Fibroblast of skin of abdomen (primary cell): ENCODE measurements around the gene RAB6A.
"Not testable (repeated sequence)": the region's sequence is repeated elsewhere in the genome, so short reads cannot be mapped to it uniquely, and the experiment has no call there.

Experiments used
- DNase-seq: peaks from one replicate; pipeline ENCODE4 v3.0.0-alpha.2; 2013

The RAB6A gene

DNA sequence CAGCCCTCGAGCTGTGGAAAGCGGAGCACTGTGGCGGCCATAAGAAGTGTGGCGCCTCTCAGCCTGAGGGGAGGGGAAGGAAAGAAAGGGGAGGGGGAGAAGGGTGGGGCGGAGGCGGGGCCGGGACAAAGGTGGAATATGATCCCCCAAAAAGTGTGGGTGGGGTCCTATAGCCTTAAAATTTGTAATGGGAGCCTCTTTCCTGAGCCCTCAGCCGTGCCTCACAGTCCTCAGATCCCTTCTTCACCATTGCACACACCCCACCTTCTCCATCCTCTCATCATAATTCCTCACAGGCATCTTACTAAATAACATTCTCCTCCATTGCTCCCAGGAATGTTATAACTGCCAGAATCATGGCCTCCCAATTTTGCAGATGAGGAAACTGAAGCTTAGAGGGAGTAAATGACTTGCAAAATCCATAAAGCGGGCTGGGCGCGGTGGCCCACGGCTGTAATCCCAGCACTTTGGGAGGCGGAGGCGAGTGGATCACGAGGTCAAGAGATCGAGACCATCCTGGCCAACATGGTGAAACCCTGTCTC is 600 bp upstream of the RAB6A start:
- no peak for DNase-seq

DNA sequence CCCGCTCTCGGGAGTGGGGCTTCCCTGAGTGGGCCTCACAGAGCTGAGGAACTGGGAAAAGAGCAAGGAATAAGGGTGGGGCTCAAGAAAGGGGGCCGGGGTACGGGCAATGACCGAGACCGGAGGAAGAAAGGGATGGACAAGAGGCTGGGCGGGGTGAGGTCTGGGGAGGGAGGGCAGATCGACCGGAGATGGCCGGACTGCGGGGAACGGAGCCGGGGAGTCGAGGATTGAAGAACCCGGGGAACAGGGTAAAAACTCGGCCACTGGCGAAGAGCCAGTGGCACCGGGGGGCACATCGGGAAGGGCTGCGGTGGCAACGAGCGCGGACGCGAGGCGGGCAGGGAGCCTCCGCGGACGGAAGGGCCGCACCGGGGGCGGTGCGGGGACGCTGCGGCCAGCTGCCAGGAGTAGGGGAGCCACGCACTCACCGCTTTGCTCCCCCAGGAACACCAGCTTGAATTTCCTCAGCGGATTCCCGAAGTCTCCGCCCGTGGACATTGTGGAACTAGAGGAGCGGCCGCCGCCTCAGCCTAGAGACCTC is 667 bp downstream of the RAB6A start:
- peak; percentile 20 for DNase-seq

DNA sequence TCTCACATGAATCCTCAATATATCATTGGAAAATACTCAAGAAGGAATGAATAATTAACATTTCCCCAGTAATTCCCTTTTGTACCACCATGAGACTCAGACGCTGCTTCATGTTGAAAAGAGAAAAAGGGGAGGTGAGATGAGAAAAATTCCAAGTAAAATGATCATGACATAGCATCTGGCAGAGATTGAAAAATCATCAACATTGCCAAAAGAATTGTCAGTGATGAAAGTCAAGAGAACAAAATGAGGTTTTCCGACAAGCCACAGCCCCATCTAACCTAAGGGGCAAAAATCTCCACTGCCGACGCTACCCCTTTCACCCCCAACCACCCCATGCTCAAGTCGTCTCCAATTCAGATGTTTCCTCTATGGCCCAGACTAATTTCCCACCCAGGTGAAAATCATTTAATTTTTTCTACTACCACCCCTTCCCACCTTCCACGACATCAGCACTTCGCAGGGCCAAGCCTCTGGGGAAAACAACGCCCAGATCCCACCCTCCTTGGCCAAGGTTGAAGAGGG is 1.2 kb downstream of the RAB6A start:
- DNase-seq, result peak; percentile 40

DNA sequence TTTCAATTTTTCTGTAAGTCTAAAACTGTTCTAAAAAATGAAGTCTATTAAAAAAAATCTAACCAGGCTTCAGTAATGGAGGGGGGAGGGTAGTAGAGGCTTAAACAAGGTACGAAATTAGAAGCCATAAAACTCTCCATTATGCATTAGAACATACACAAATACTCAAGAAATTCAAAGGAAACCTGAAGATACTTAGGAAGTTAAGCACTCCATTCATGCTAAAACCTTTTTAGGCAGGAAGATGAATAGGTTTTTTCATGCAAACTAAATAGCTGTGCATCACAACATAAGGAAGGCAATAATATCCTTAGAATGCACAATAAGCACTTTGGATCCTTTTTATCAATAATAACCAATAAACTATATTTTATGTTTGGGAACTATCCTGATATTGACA is 2.4 kb downstream of the RAB6A start:
- no peak for DNase-seq

DNA sequence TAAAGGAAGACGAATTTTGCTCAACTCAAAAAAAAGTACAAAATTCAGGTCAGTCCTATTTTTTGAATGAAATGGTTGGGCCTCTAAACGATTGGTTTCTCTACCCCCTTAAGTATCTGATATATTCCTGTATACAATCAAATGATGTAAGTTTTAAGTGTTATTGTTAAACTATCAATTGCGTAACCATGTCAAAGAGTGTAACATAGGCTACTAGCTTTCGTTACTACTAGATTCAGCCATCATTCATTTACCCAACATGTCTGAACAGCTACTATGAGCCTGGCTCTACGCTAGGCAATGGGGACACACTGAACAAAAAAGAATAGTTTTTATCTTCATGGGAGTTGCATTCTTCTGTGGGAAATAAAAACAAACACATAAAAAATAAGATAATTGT is 3.3 kb downstream of the RAB6A start:
- no peak for DNase-seq

DNA sequence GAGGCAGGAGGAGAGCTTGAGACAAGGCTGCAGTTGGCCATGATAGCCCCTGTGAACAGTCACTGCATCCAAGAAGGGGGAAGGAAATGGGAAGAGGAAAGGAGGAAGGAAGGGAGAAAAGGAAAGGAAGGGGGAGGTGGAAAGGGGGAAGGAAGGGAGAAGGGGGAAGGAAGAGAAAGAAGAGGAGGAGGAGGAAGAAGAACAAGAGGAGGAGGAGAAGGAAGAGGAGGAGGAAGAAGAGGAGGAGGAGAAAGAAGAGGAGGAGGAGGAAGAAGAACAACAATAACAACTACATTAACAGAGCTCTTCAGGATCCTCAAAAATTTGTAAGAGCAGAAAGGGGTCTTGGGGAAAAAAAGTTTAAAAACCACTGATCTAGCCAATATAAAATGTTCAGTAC is 5.2 kb downstream of the RAB6A start:
- DNase-seq, result no peak

DNA sequence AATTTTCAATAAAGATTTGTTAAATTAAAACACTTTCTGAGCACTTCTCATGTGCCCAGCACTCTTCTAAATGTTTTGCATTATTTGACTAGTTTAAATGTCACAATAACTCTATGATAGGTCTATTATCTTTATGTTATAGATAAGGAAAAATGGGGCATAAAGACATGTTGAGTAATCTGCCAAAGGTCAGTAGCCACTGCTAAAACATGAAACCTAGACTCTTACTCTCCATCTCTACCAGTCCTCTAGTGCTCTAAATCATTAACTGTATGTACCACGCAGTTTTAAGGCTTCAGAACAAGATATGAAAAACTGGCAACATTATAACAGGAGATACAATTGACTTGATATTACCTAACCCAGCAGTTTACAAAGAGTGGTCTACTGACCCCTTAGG is 6.9 kb downstream of the RAB6A start:
- no peak for DNase-seq

DNA sequence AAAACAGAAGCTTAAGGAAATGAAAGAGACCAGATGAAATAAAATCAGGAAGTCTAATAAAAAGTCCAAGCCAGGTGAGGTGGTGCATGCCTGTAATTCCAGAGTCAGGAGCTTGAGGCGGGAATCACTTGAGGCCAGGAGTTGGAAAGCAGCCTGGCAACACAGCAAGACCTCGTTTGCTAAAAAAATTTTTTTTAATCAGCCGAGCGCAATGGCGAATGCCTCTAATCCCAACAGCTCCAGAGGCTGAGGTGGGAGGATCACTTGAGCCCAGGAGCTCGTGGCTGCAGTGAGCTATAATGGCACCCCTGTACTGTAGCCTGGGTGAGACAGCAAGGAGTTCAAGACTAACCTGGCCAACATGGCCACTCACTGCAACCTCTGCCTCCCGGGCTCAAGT is 8.0 kb downstream of the RAB6A start:
- no peak for DNase-seq

DNA sequence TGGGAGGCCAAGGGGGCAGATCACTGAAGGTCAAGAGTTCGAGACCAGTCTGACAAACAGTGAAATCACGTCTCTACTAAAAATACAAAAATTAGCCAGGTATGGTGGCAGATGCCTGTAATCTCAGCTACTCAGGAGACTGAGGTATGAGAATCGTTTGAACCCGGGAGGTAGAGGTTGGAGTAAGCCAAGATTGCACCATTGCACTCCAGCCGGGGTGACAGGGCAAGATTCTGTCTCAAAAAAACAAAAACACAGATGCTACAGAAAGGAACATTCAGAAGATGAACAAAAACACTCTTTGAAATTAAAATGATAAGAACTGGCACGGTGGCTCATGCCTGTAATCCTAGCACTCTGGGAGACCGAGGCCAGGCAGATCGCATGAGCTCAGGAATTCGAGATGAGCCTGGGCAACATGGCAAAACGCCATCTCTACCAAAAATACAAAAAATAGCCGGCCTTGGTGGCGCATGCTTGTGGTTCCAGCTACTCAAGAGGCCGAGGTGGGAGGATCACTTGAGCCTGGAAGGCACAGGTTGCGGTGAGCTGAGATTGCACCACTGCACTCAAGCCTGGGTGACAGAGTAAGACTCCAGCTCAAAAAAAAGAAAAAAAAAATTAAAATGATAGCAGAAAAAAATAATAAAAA is 8.5 kb downstream of the RAB6A start:
- no peak for DNase-seq

DNA sequence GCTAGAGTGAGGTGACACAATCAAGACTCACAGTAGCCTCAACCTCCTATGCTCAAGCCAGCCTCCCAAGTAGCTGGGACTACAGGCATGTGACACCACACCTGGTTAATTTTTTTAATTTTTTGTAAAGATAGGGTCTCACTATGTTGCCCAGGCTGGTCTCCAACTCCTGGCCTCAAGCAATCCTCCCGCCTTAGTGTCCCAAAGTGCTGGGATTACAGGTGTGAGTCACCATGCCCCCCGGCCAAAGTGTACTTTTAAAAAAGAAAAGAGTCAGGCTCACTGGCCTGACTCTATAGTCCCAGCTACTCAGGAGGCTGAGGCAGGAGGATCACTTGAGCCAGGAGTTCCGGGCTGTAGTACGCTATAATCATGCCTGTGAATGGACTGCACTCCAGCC is 10.0 kb downstream of the RAB6A start:
- not testable (repeated sequence) for DNase-seq

DNA sequence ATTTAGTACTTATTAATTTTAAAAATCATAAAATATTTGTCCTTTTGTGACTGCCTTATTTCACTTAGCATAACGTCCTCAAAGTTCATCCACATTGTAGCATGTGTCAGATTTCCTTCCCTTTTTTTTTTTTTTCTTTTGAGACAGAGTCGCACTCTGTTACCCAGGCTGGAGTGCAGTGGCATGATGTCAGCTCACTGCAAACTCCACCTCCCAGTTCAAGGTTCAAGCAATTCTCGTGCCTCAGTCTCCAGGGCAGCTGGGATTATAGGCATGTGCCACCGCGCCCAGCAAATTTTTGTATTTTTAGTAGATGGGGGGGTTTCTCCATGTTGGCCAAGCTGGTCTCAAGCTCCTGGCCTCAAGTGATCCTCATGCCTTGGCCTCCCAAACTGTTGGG is 10.6 kb downstream of the RAB6A start:
- no peak for DNase-seq

DNA sequence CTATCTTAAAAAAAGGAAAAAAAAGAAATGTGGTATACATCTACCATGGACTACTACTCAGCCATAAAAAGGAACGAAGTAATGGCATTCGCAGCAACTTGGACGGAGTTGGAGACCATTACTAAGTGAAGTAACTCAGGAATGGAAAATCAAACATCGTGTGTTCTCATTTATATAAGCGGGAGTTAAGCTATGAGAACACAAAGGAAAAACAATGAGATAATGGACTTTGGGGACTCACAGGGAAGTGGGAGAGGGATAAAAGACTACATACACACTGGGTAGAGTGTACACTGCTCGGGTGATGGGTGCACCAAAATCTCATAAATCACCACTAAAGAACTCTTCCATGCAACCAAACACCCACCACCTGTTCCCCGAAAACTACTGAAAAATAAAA is 11.8 kb downstream of the RAB6A start:
- no peak for DNase-seq

DNA sequence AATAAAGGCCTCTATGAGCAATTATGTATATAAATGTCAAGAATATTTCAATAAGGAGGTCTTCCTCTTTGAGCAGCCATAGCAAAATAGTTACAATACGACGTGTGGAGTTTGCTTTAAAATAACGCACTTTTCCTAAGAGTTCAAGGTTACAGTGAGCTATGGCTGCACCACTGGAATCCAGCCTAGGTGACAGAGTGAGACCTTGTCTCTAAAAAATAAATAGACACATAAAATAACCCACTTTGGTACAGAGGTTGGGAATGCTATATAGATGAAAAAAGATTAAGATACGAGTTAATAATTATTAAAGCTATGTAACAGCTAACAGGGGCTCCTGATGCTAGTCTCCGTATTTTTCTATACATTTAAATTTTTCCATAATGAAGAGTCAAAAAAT is 12.6 kb downstream of the RAB6A start:
- DNase-seq, result no peak

DNA sequence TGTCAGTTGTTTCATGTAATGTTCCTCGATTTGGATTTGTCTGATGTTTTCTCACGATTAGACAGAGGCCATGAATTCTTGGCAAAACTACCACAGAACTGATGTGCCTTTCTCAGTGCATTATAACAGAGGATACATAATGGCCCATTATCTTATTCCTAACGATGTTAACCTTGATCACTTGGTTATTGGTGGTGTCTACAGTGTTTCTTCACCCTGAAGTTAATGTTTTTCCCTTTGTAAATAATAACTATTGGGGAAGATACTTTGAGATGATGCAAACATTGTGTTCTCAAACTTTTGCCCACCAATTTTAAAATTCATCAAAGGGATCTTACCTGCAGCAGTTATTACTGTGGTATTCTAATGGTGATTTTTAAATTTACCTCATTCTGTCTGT is 13.1 kb downstream of the RAB6A start:
- DNase-seq, result no peak

DNA sequence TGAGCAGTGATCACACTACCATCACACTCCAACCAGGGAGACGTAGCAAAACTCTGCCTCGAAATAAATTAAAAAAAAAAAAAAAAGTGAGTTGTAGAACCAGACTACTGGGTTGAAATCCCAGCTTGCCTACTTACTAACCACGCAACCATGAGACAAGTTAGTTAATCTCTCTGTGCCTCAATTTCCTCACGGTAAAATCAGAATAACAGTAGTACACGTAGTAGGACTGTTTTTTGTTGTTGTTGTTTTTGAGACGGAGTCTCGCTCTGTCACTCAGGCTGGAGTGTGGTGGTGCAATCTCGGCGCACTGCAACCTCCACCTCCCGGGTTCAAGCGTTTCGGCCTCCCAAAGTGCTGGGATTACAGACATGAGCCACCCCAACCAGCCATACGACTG is 14.2 kb downstream of the RAB6A start:
- no peak for DNase-seq

DNA sequence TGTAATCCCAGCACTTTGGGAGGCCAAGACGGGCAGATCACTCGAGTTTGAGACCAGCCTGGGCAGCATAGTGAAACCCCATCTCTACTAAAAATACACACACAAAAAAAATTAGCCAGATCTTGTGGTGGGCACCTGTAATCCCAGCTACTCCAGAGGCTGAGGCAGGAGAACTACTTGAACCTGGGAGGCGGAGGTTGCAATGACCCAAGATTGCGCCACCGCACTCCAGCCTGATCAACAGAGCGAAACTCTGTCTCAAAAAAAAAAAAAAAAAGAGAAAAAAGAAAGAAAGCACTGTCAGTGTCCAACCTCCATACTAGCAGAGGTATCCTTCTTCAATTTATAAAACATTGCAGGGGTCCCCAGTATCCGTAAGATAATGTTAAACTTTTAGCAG is 17.8 kb downstream of the RAB6A start:
- DNase-seq, result no peak

DNA sequence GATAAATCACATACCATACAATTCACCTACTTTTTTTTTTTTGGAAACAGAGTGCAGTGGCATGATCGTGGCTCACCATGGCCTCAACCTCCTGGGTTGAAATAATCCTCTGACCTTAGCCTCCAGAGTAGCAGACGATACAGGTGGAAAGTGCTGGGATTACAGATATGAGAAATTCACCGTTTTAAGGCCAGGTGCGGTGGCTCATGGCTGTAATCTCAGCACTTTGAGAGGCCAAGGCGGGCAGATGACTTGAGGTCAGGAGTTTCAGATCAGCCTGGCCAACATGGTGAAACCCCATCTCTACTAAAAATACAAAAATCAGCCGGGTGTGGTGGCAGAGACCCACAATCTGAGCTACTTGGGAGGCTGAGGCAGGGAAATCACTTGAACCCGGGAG is 24.9 kb downstream of the RAB6A start:
- not testable (repeated sequence) for DNase-seq

DNA sequence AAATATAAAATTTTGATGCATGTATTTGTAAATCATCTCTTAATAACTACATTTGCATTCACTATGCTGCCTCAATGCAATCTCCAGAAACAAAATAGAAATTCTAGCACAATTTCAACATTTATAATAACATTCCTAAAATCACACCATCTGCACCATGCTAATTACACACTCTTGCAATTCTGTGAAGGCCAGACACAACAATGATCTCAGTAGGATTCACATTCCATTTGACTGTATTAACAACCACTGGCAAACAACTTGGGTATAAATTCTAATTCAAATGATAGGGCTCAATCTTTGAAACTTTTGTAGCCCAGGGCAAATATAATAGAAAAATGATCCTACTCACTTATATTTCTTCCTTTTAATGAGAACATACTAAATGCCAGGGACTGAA is 25.9 kb downstream of the RAB6A start:
- peak; percentile 65 for DNase-seq

DNA sequence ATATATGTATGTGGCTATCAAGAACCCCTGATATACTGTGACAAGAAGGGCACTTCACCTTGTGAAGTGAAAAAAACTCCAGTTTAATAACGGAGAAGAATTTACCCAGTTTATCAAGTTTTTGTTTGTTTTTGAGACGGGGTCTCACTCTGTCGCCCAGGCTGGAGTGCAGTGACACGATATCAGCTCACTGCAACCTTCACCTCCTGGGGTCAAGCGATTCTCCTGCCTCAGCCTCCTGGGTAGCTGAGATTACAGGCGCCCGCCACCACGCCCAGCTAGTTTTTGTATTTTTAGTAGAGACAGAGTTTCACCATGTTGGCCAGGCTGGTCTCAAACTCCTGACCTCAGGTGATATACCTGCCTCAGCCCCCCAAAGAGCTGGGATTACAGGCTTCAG is 26.9 kb downstream of the RAB6A start:
- not testable (repeated sequence) for DNase-seq

DNA sequence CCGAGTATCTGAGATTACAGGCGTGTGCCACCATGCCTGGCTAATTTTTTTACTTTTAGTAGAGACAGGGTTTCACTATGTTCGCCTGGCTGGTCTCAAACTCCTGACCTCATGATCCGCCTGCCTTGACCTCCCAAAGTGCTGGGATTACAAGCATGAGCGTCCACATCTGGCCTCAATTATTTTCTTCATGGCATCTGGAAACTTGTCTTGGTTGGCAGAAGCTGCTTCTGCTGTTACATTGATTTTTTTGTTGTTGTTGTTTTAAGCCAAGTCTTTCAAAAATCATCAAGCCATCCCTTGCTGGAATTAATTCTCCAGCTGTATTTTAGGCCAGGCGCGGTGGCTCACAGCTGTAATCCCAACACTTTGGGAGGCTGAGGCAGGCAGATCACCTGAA is 27.9 kb downstream of the RAB6A start:
- not testable (repeated sequence) for DNase-seq

DNA sequence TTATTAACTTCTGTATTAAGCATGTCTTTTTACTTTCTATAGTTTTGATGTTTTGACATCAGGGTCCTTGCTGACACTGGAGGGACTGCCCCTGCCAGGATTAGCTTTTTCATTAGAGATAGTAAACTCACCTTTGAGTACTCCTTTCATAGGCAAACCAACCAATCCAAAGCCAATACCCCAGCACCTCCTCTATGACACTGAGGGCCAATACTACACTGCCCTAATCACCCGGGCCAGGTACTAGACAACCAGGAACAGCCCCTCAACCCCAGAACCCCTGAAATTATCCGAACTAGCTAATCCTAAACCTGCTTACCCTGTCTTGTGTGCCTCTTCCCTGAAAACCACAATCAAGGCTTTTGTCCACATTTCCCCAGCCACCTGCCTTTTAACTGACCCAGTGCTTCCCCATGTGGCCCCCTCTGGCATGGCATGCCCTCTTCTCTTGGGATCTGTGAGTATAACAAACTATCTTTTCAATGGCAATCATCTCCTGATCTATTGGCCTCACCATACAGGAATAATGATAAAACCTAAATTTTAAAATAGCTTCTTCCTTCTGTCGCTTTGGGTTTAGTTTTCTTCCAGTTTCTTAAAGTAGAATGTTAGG is 31.2 kb downstream of the RAB6A start:
- no peak for DNase-seq

DNA sequence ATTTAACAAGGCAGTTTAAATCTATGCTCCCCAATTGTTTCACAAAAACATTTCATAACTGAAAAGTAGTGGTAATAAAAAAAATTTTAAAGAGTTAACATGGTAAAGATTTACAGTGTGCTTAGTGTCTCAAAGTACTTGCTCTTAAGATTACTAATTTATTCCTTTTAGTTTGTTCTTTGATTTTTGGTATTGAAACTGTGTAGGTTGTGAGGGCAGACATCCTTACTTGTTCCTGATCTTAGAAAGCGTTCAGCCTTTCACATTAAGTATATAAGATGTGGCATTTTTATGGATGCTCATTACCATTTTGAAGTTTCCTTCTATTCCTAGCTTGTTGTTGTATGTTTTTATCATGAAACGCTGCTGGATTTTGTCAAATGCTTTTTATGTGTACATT is 32.9 kb downstream of the RAB6A start:
- no peak for DNase-seq

DNA sequence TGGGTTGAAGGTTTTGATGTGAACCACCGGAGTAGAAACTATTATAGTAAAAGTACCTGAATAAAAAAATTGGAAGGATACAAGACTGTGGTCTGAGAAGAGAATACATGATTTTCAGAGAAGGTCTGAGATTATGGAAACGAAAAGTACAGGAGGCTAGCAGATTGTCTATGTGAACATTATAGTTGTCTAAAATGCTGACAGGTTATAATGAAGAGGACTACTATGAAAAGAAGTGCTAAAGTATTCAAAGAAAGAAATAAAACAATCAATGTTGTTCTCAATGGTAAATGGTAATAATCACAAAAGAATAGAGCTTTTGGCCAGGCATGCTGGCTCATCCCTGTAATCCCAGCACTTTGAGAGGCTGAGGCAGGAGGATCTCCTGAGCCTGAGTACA is 34.0 kb downstream of the RAB6A start:
- no peak for DNase-seq

DNA sequence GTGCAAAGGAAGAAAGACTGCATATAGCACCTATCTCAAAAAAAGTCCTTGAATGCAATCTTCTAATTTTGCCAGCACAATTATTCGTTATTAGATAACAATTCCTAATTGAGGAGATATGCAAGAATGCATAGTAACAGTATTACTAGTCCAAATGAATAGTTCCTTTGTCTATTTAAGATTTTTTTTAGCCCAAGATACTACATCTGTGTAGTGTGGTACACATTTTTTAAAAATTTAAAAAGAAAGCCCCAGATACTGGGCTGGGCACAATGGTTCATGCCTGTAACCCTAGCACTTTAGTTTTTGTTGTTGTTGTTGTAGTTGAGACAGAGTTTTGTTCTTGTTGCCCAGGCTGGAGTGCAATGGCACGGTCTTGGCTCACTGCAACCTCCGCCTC is 43.7 kb downstream of the RAB6A start:
- DNase-seq, result no peak
